MM.1S (cell line): ENCODE data around the gene A1BG.
"Not testable (repeated sequence)": the region's sequence is repeated elsewhere in the genome, so short reads cannot be mapped to it uniquely, and the experiment has no call there.

Experiments used
- DNase-seq: peaks from one replicate; pipeline ENCODE4 v3.0.0-alpha.2; 2015
- H2AFZ ChIP-seq: fragments of 300-600 bp; sonication (generic); 2 replicates; pipeline ENCODE4 v1.6.0; 2016; ENCODE audit warnings: antibody characterized with exemption, low read length
- H3F3A ChIP-seq: fragments of 300-600 bp; sonication (generic); 2 replicates; pipeline ENCODE4 v1.6.1; 2016; ENCODE audit warnings: mild to moderate bottlenecking, antibody characterized with exemption, low read length, moderate library complexity, mixed read lengths; ENCODE audit not compliant: insufficient read depth
- H3K27ac ChIP-seq: fragments of 300-600 bp; sonication (generic); 2 replicates; pipeline ENCODE4 v1.5.1; 2016; ENCODE audit warnings: mild to moderate bottlenecking, low read length
- H3K27me3 ChIP-seq: fragments of 300-600 bp; sonication (generic); replicated peaks from 2 replicates; pipeline ENCODE4 v1.6.0; 2016; ENCODE audit warnings: low read length; ENCODE audit not compliant: insufficient read depth
- H3K36me3 ChIP-seq: fragments of 300-600 bp; sonication (generic); replicated peaks from 2 replicates; pipeline ENCODE4 v1.6.1; 2016; ENCODE audit warnings: mild to moderate bottlenecking, low read length, mixed read lengths; ENCODE audit not compliant: insufficient read depth
- H3K4me1 ChIP-seq: fragments of 300-600 bp; sonication (generic); 2 replicates; pipeline ENCODE4 v1.6.1; 2016; ENCODE audit warnings: low read length, mixed read lengths
- H3K4me2 ChIP-seq: fragments of 300-600 bp; sonication (generic); 2 replicates; pipeline ENCODE4 v1.6.0; 2016; ENCODE audit warnings: low read depth, low read length
- H3K4me3 ChIP-seq: fragments of 300-600 bp; sonication (generic); 2 replicates; pipeline ENCODE4 v1.5.1; 2016; ENCODE audit warnings: low read length, mixed read lengths
- H3K79me2 ChIP-seq: fragments of 300-600 bp; sonication (generic); 2 replicates; pipeline ENCODE4 v1.6.1; 2016; ENCODE audit warnings: mixed run types, low read length, mixed read lengths
- H3K9ac ChIP-seq: fragments of 300-600 bp; sonication (generic); 2 replicates; pipeline ENCODE4 v1.6.1; 2016; ENCODE audit warnings: low read length, mixed read lengths
- H3K9me2 ChIP-seq: fragments of 300-600 bp; sonication (generic); replicated peaks from 2 replicates; pipeline ENCODE4 v1.6.1; 2016; ENCODE audit warnings: mild to moderate bottlenecking, low read length, mixed read lengths; ENCODE audit not compliant: insufficient read depth
- H3K9me3 ChIP-seq: fragments of 300-600 bp; sonication (generic); replicated peaks from 2 replicates; pipeline ENCODE4 v1.6.1; 2016; ENCODE audit warnings: mild to moderate bottlenecking, low read length, mixed read lengths; ENCODE audit not compliant: insufficient read depth
- H4K20me1 ChIP-seq: fragments of 300-600 bp; sonication (generic); 2 replicates; pipeline ENCODE4 v1.6.1; 2016; ENCODE audit warnings: mild to moderate bottlenecking, low read length, moderate library complexity, mixed read lengths; ENCODE audit not compliant: insufficient read depth
- CTCF ChIP-seq: fragments of 300-600 bp; sonication (generic); IDR thresholded peaks from 2 replicates; pipeline ENCODE4 v1.5.1; 2016; ENCODE audit warnings: antibody characterized with exemption, low read length, mixed read lengths
- EZH2 ChIP-seq: fragments of 300-600 bp; sonication (generic); optimal IDR thresholded peaks from 2 replicates; pipeline ENCODE3; 2017; ENCODE audit warnings: low read depth, mild to moderate bottlenecking, antibody characterized with exemption, low read length, mixed read lengths
- EZH2phosphoT487 ChIP-seq: fragments of 300-600 bp; sonication (generic); IDR thresholded peaks from 2 replicates; pipeline ENCODE4 v1.6.1; 2018; ENCODE audit warnings: antibody characterized with exemption, low read length

The A1BG gene

DNA sequence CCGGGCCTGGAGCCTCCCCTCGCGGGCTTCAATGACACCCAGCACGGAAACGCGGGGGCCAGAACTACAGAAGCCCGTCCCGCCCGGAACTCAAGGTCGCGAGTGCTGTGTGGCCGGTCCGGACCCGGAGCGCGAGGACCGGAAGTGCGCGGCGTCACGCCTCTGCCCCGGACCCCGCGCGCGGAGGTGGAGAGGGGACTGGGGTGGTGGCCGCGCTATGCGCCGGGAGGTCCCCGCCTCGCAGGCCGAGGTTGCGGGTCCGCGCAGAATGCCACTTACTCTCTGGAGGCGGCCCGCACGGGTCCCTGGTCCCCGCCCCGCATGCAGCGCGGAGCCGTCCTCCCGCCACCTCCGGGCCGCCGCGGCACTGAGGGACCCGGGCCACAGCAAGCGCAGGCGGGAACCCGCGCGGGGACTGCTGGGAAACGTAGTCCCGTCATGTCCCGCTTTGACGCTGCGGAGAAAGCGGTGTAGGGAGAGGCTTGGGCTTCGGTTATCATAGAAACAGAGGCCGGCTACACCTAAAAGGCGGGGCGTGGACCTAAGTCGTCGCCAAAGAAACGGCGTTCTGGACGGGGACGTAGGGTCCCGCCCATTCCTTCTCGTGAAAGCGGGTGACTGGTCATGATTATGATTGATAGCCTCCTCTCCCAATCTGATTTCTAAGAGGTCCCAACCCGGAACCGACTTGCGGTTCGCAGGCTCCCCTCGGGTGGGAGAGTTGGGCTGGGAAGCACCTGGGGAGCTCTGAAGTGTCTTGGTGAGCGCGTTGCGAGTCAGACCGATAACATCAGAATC, 27.6 kb upstream of the A1BG start, which contains the start of gene ZNF837:
Gene ZNF837, minus strand, starts transcription at position 369 of the 798 bp plus-strand sequence. CDS start 11,698 bp downstream, outside the sequence.
- DNase-seq, result peak; percentile 100
- Histone ChIP-seq H3K9me3 (no peaks in the 10 kb centered on the region), H3K36me3 (no peaks in the 10 kb centered on the region), H3K4me3 (peak within 1 kb of the TSS; percentile 76), H3K9me2 (no peaks in the 10 kb centered on the region), H3K79me2 (no peaks in the 10 kb centered on the region), H3K4me1 (0 out of 2 replicates have a peak, but pooled peaks cover 6% of the 10 kb centered on the region), H3K27ac (peak within 1 kb of the TSS; percentile 71; the same call in 1 of the 2 replicates), H4K20me1 (no peaks in the 10 kb centered on the region), H3K4me2 (peak within 1 kb of the TSS; percentile 96), H3K27me3 (no peaks in the 10 kb centered on the region), H3F3A (no peaks in the 10 kb centered on the region), H3K9ac (peak within 1 kb of the TSS; percentile 82), H2AFZ (peak within 1 kb of the TSS; percentile 96)
- no peak for TF ChIP-seq CTCF
- no peak for TF ChIP-seq EZH2phosphoT487
- no peak for TF ChIP-seq EZH2

DNA sequence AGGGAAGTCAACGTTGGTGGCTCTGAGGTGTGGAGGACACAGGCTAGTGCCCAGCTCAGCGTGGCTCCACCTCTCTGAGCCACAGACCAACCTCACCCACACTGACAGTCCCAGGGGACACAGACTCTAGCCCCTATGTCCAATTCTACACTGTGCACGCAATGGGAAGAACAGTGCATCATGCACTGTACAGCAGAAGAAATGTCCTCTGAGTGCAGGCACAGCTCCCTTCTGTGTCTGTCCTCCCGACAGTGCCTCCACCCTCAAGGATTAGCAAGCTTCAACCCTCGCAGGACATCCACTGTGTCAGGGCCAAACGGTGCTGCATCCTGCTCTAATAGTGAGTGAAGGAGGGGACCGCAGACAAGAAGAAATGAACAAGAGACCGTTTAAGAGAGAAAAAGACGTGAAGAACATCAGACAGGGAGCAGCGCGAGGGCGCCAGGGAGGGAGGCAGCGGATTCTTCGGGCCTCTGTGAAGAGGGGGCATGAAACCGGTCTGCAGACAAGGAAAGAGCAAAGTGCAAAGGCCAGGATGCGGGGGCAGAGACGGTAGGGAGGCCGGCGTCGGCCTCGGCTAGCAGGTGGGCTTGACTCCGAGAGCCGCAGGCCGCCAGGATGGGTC, 26.9 kb upstream of the A1BG start:
- Histone ChIP-seq H3K27ac (peak overlapping the region; percentile 71; the same call in 1 of the 2 replicates), H4K20me1 (no peaks in the 10 kb centered on the region), H3K9me2 (no peaks in the 10 kb centered on the region), H3K9me3 (no peaks in the 10 kb centered on the region), H3K9ac (peak overlapping the region; percentile 82; the same call in 1 of the 2 replicates), H3K79me2 (no peaks in the 10 kb centered on the region), H3K4me3 (peak overlapping the region; percentile 76), H3K36me3 (no peaks in the 10 kb centered on the region), H2AFZ (peak overlapping the region; percentile 96), H3F3A (no peaks in the 10 kb centered on the region), H3K27me3 (no peaks in the 10 kb centered on the region), H3K4me2 (peak overlapping the region; percentile 96), H3K4me1 (0 out of 2 replicates have a peak, but pooled peaks cover 3% of the 10 kb centered on the region)
- TF ChIP-seq CTCF (no peak), EZH2phosphoT487 (no peak), EZH2 (no peak)
- DNase-seq, result no peak

DNA sequence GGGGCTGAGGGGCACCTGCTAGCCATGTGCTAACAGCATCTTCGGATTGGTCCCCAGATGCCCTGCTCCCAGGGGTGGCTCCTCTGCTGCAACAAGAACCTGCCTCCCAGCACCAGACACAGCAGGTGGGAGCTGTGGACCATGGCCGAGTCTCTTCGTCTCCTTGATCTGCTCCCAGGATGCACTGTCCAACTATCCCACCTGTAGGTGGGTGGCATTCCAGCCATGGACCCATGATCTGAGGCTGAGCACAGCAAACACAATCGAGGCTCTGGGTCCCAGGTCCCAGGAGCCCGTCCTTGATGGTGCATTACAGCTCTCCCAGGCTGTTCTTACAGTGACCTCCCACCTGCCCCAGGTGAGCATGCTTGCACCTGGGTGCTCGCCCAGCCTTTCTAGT, 26.0 kb upstream of the A1BG start:
- H3K27ac ChIP-seq, result no peak overlapping the region
- H3K9me3 ChIP-seq, result no peaks in the 10 kb centered on the region
- H3K4me3 ChIP-seq, result no peak overlapping the region
- H3K9ac ChIP-seq, result no peak overlapping the region
- no peaks in the 10 kb centered on the region for H3F3A ChIP-seq
- no peaks in the 10 kb centered on the region for H3K36me3 ChIP-seq
- H3K9me2 ChIP-seq, result no peaks in the 10 kb centered on the region
- TF ChIP-seq EZH2phosphoT487 (no peak), CTCF (no peak), EZH2 (no peak)
- no peak overlapping the region for H3K4me2 ChIP-seq
- no peaks in the 10 kb centered on the region for H3K79me2 ChIP-seq
- H4K20me1 ChIP-seq, result no peaks in the 10 kb centered on the region
- H2AFZ ChIP-seq, result no peak overlapping the region
- H3K27me3 ChIP-seq, result no peaks in the 10 kb centered on the region
- DNase-seq, result no peak
- H3K4me1 ChIP-seq, result 0 out of 2 replicates have a peak, but pooled peaks cover 3% of the 10 kb centered on the region

GRCh38 chr19:58376724-58377123, 23.4 kb upstream of the A1BG start:
- not testable (repeated sequence) for H3K79me2 ChIP-seq, H2AFZ ChIP-seq, H3K9me2 ChIP-seq

More at GRCh38 chr19:58376724-58377123, 23.4 kb upstream of the A1BG start:
- H3K27me3 ChIP-seq, H4K20me1 ChIP-seq, DNase-seq, H3K9ac ChIP-seq, H3K4me3 ChIP-seq, H3K4me2 ChIP-seq, H3K27ac ChIP-seq, H3K9me3 ChIP-seq, H3F3A ChIP-seq, H3K4me1 ChIP-seq, H3K36me3 ChIP-seq: not testable (repeated sequence)
